DND-41 (cell line): Measurements from ENCODE around the gene BMP2K.

Experiments
- ATAC-seq: fragments of 200-7000 bp; cut with Tn5 transposase; 3 replicates; pipeline ENCODE4 v1.9.1; 2021; ENCODE audit warnings: low read depth; ENCODE audit not compliant: insufficient read depth
- DNase-seq: peaks from one replicate; pipeline ENCODE4 v3.0.0-alpha.2; 2020
- H2AFZ ChIP-seq: 2 replicates; pipeline ENCODE4 v1.6.0; 2012; ENCODE audit warnings: low read depth, low read length
- H3K27ac ChIP-seq: 2 replicates; pipeline ENCODE4 v1.5.1; 2012; ENCODE audit warnings: low read length, inconsistent platforms
- H3K27me3 ChIP-seq: fragments of 200-600 bp; sonication (generic); 2 replicates; pipeline ENCODE4 v1.6.0; 2012; ENCODE audit warnings: low read length, mild to moderate bottlenecking, inconsistent platforms; ENCODE audit not compliant: insufficient read depth, poor library complexity
- H3K36me3 ChIP-seq: 2 replicates; pipeline ENCODE4 v1.5.1; 2012; ENCODE audit warnings: low read length, inconsistent platforms; ENCODE audit not compliant: insufficient read depth
- H3K4me1 ChIP-seq: 2 replicates; pipeline ENCODE4 v1.5.1; 2012; ENCODE audit warnings: mild to moderate bottlenecking, low read length; ENCODE audit not compliant: insufficient read depth
- H3K4me2 ChIP-seq: 2 replicates; pipeline ENCODE4 v1.6.0; 2012; ENCODE audit warnings: mild to moderate bottlenecking, moderate library complexity, low read length, inconsistent platforms; ENCODE audit not compliant: insufficient read depth
- H3K4me3 ChIP-seq, 2 experiments: fragments of 200-600 bp in 1 of 2; shearing (Covaris generic) in 1 of 2; 2 replicates each; pipeline ENCODE4 v1.5.1; 2012 to 2016; ENCODE audit warnings: inconsistent platforms in 2 of 2, low read length in 2 of 2, mild to moderate bottlenecking in 2 of 2, low read depth in 1 of 2, moderate library complexity in 1 of 2
- H3K79me2 ChIP-seq: 2 replicates; pipeline ENCODE4 v1.6.0; 2012; ENCODE audit warnings: low read length, inconsistent platforms; ENCODE audit not compliant: insufficient read depth
- H3K9ac ChIP-seq: 2 replicates; pipeline ENCODE4 v1.6.0; 2012; ENCODE audit warnings: low read depth, mild to moderate bottlenecking, inconsistent platforms, low read length, moderate library complexity
- H3K9me3 ChIP-seq: 2 replicates; pipeline ENCODE4 v1.5.1; 2012; ENCODE audit warnings: low read length, moderate library complexity, mild to moderate bottlenecking, inconsistent platforms; ENCODE audit not compliant: insufficient read depth, severe bottlenecking
- H4K20me1 ChIP-seq: 2 replicates; pipeline ENCODE4 v1.6.0; 2012; ENCODE audit warnings: low read length; ENCODE audit not compliant: insufficient read depth
- EZH2 ChIP-seq: IDR thresholded peaks from 3 replicates; pipeline ENCODE4 v1.6.1; 2012; ENCODE audit warnings: borderline replicate concordance, low read depth, mild to moderate bottlenecking, moderate library complexity, low read length, inconsistent platforms; ENCODE audit not compliant: severe bottlenecking
- TF ChIP-seq, protein P1 (sequence below): IDR thresholded peaks from 2 replicates; pipeline ENCODE4 v1.5.1; 2012; ENCODE audit warnings: borderline replicate concordance, low read length, moderate library complexity, mild to moderate bottlenecking; ENCODE audit not compliant: poor library complexity, severe bottlenecking; ENCODE audit errors: extremely low read depth

BMP2K gene

DNA sequence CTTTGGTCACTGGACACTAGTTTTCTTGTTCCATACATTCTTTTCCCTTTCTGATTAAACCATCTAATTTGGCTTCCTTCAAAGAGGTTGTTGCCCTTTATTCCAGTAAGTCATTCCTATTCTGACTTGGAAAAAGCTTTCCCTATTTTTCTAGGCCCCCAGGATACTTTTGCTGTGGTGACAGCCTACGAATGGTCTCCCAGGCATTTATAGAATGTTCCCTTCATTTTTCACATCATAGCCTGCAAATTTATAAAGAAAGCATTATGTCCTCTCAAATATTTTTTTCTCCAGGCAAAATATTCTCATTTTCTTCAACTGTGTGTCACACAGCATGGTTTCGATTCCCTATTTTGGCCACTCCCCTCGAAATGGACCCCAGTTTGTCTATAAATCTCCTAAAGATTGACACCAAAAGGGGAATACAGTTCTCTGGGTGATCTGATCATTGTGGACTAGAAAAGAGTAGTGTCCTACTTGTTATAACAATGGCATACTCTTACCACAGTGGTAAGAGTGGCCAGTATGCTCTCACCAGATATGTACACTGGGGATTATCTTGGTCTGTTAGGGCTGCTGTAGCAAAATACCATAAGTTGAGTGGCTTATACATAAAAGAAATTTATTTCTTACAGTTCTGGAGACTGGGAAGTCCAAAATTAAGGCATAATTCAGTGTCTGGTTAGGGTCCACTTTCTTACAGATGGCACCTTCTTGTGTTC lies 41.5 kb upstream of the BMP2K start:
- TF ChIP-seq EZH2, result no peak
- TF ChIP-seq, protein P1, sequence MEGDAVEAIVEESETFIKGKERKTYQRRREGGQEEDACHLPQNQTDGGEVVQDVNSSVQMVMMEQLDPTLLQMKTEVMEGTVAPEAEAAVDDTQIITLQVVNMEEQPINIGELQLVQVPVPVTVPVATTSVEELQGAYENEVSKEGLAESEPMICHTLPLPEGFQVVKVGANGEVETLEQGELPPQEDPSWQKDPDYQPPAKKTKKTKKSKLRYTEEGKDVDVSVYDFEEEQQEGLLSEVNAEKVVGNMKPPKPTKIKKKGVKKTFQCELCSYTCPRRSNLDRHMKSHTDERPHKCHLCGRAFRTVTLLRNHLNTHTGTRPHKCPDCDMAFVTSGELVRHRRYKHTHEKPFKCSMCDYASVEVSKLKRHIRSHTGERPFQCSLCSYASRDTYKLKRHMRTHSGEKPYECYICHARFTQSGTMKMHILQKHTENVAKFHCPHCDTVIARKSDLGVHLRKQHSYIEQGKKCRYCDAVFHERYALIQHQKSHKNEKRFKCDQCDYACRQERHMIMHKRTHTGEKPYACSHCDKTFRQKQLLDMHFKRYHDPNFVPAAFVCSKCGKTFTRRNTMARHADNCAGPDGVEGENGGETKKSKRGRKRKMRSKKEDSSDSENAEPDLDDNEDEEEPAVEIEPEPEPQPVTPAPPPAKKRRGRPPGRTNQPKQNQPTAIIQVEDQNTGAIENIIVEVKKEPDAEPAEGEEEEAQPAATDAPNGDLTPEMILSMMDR, result no peak

DNA sequence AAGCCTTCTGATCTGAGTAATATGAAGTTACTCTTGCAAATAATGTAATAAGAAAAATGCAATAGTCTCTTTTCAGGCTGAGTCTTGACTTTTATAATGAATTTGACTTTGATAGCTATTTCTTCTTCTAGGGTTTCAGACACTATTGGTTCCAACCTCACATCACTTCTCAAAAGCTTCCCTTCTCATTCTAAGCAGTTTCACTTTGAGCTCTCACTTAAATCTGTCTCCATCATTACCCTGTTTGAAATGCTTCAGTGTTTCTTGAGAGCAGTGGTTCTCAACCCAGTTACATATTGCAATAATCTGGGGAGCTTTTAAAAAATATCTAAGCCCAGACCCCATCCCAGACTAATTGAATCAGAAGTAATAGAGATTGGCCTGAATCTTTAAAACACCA lies 40.5 kb upstream of the BMP2K start:
- Histone ChIP-seq H3K36me3 (no peaks in the 10 kb centered on the region), H3K9me3 (no peaks in the 10 kb centered on the region), H4K20me1 (no peaks in the 10 kb centered on the region), H3K9ac (no peak overlapping the region), H3K27ac (no peak overlapping the region), H2AFZ (no peak overlapping the region), H3K4me2 (no peak overlapping the region), H3K4me1 (no peaks in the 10 kb centered on the region), H3K79me2 (no peaks in the 10 kb centered on the region), H3K4me3 (no peak overlapping the region), H3K27me3 (no peaks in the 10 kb centered on the region)
- DNase-seq (no peak), ATAC-seq (no peak)
- TF ChIP-seq, protein P1, result no peak
- TF ChIP-seq EZH2, result no peak

More for the DNA sequence above, 41.5 kb upstream of the BMP2K start:
- Histone ChIP-seq H4K20me1 (no peaks in the 10 kb centered on the region), H3K4me1 (no peaks in the 10 kb centered on the region), H3K9ac (no peak overlapping the region), H3K27ac (no peak overlapping the region), H3K9me3 (no peaks in the 10 kb centered on the region), H3K27me3 (no peaks in the 10 kb centered on the region), H2AFZ (no peak overlapping the region), H3K36me3 (no peaks in the 10 kb centered on the region), H3K4me3 (no peak overlapping the region), H3K79me2 (no peaks in the 10 kb centered on the region), H3K4me2 (no peak overlapping the region)
- no peak for ATAC-seq
- DNase-seq, result no peak

DNA sequence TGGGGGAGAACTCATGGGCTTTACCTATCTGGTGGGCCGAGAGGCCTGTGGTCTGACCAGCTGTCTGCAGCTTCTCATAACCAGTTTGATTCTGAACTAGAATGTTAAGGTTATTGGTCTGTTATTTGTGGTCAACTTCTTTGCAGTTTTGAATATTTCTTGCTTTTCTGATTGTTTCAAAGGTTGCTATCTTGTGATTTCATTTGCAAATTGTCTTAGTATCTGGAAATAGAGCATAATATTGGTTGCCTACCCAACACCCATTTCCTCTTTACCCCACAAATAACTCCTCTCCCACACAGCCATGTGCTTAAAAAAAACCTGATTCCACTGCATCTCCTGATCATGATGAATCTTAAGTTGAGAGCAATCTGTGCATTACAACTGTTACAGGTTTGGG lies 39.1 kb upstream of the BMP2K start:
- H3K36me3 ChIP-seq, result no peaks in the 10 kb centered on the region
- no peak overlapping the region for H3K4me2 ChIP-seq
- ATAC-seq (no peak), DNase-seq (no peak)
- H2AFZ ChIP-seq, result no peak overlapping the region
- H3K4me1 ChIP-seq, result no peaks in the 10 kb centered on the region
- no peak for TF ChIP-seq EZH2
- TF ChIP-seq, protein P1, result no peak
- H3K9ac ChIP-seq, result no peak overlapping the region
- no peaks in the 10 kb centered on the region for H4K20me1 ChIP-seq
- H3K4me3 ChIP-seq, result no peak overlapping the region
- H3K27me3 ChIP-seq, result no peaks in the 10 kb centered on the region
- no peaks in the 10 kb centered on the region for H3K9me3 ChIP-seq
- no peaks in the 10 kb centered on the region for H3K79me2 ChIP-seq
- no peak overlapping the region for H3K27ac ChIP-seq
